ENCODE results near the gene FDX2.

DNA sequence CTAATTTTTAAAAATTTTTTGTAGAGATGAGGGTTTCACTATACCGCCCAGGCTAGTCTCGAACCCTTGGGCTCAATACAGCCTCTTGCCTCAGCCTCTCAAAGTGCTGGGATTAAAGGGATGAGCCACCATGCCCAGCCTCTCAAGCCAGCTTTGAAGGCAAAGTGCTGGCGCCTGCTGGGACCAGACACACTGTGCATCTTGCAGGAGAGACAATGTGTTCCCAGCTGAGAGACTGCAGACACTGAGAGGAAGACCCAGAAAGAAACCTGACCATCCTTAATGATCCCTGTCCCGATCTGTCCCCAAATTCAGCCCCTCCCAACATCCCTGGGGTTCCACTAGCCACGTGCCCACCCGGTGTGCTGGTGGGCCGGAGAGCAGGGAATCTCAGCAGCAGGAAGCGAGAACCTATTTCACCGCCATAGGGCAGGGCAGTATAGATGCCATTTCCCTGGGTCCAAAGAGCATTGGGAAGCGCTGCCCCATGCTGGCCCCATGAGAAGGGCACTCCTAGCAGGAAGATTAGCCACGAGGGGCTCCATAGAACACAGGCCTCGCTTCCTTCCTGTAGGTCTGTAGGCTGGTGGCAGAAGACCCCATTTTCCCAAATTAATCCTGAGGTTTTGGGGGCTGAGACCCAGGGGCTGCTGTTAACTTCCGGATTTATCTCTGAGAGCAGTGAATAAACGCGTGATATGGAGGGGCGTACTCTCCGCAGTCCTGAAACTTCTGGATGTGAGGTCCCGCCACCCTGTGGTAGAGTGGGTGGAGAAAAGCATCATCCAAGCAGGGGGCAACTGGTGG, 16.5 kb upstream of the FDX2 start:
- no peak for TF ChIP-seq POLR2A (IDR thresholded peaks at IDR 0.05)
- TF ChIP-seq, protein P1, sequence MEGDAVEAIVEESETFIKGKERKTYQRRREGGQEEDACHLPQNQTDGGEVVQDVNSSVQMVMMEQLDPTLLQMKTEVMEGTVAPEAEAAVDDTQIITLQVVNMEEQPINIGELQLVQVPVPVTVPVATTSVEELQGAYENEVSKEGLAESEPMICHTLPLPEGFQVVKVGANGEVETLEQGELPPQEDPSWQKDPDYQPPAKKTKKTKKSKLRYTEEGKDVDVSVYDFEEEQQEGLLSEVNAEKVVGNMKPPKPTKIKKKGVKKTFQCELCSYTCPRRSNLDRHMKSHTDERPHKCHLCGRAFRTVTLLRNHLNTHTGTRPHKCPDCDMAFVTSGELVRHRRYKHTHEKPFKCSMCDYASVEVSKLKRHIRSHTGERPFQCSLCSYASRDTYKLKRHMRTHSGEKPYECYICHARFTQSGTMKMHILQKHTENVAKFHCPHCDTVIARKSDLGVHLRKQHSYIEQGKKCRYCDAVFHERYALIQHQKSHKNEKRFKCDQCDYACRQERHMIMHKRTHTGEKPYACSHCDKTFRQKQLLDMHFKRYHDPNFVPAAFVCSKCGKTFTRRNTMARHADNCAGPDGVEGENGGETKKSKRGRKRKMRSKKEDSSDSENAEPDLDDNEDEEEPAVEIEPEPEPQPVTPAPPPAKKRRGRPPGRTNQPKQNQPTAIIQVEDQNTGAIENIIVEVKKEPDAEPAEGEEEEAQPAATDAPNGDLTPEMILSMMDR (IDR thresholded peaks at IDR 0.05) = no peak

All from prostate gland (tissue), 2 donors.